HCT116 (cell line): ENCODE data around the gene LETMD1. TPM values are rescaled to one million over a fixed set of nuclear protein-coding genes. Genes with fewer than 3 reads are reported as not detected.

Experiments used
- ATAC-seq: fragments of 200-7000 bp; cut with Tn5 transposase; 2 replicates; pipeline ENCODE4 v1.9.1; 2020; ENCODE audit warnings: mild to moderate bottlenecking, moderate library complexity
- BruUV-seq: library from RNA; stranded (reverse); fragments of 400-500 nt; replicated peaks from 2 replicates; lab custom pipeline; 2021; lab: Mats Ljungman, UMichigan
- CTCF ChIA-PET: fragments of 300-600 bp; sonication (Branson Sonifier 250); formaldehyde crosslinking; loops from one replicate; lab custom pipeline; 2021; ENCODE audit warnings: antibody characterized with exemption; lab: Charles Lee
- POLR2A ChIA-PET: fragments of 300-600, 350-600 bp; sonication (Branson Sonifier 250); formaldehyde crosslinking; loops from one replicate; lab custom pipeline; 2021; ENCODE audit warnings: antibody characterized with exemption; lab: Charles Lee
- RAD21 ChIA-PET, 2 experiments: fragments of 300-600 bp; sonication (Branson Sonifier 250); formaldehyde crosslinking; loops; one replicate each; lab custom pipeline; 2023; ENCODE audit warnings: low total read pairs in 2 of 2; ENCODE audit not compliant: uncharacterized antibody in 2 of 2, unreplicated experiment in 2 of 2, low non-redundant PET in 1 of 2; lab: Charles Lee
- DNase-seq: peaks from one replicate; pipeline ENCODE4 v3.0.0-alpha.2; 2010; ENCODE audit warnings: low read depth, low spot score
- H2AFZ ChIP-seq: fragments of 200-600 bp; shearing (Covaris generic), sonication (generic); 2 replicates; pipeline ENCODE4 v1.6.1; 2017; ENCODE audit warnings: low read depth, mixed run types, mixed read lengths, antibody characterized with exemption, low read length; ENCODE audit not compliant: poor library complexity, severe bottlenecking
- H3K27ac ChIP-seq: 2 replicates; pipeline ENCODE4 v1.5.1; 2012; ENCODE audit warnings: low read depth, low read length
- H3K27me3 ChIP-seq: fragments of 200-600 bp; sonication (generic); 2 replicates; pipeline ENCODE4 v1.6.1; 2016; ENCODE audit warnings: mixed run types, low read length, mixed read lengths; ENCODE audit not compliant: insufficient read depth
- H3K36me3 ChIP-seq, 2 experiments: fragments of 200-500 bp in 1 of 2; fragments of 200-600 bp in 1 of 2; sonication (Bioruptor generic) in 1 of 2; sonication (generic) in 1 of 2; 2 replicates each; pipeline versions ENCODE4 v1.5.1 to v1.6.1; 2014 to 2016; ENCODE audit warnings: low read length in 2 of 2, inconsistent platforms in 1 of 2, mixed read lengths in 1 of 2, mixed run types in 1 of 2; ENCODE audit not compliant: insufficient read depth in 2 of 2, control insufficient read depth in 1 of 2
- H3K4me1 ChIP-seq, 2 experiments: fragments of 200-600 bp in 1 of 2; sonication (generic) in 1 of 2; 2 replicates each; pipeline versions ENCODE4 v1.5.1 to v1.6.1; 2012 to 2017; ENCODE audit warnings: low read length in 2 of 2, inconsistent platforms in 1 of 2, mild to moderate bottlenecking in 1 of 2, mixed read lengths in 1 of 2, mixed run types in 1 of 2, moderate library complexity in 1 of 2; ENCODE audit not compliant: insufficient read depth in 2 of 2, control insufficient read depth in 1 of 2
- H3K4me2 ChIP-seq: fragments of 200-600 bp; sonication (generic); 2 replicates; pipeline ENCODE4 v1.6.1; 2017; ENCODE audit warnings: mixed run types, low read length, mixed read lengths
- H3K4me3 ChIP-seq, 2 experiments: fragments of 200-600 bp in 1 of 2; sonication (generic) in 1 of 2; replicated peaks in 1 of 2; 2 replicates each; pipeline ENCODE4 v1.5.1; 2011 to 2016; ENCODE audit warnings: low read length in 2 of 2, control low read depth in 1 of 2, low read depth in 1 of 2, mild to moderate bottlenecking in 1 of 2, mixed read lengths in 1 of 2, mixed run types in 1 of 2
- H3K79me2 ChIP-seq: fragments of 200-600 bp; sonication (generic); 2 replicates; pipeline ENCODE4 v1.6.1; 2017; ENCODE audit warnings: mild to moderate bottlenecking, mixed run types, low read length, moderate library complexity, mixed read lengths; ENCODE audit not compliant: insufficient read depth
- H3K9ac ChIP-seq: fragments of 200-600 bp; sonication (generic); 2 replicates; pipeline ENCODE4 v1.6.1; 2016; ENCODE audit warnings: low read length, mixed read lengths
- H3K9me2 ChIP-seq: fragments of 200-600 bp; sonication (generic), shearing (Covaris generic); 2 replicates; pipeline ENCODE4 v1.6.1; 2017; ENCODE audit warnings: mixed run types, mild to moderate bottlenecking, moderate library complexity; ENCODE audit not compliant: insufficient read depth
- H3K9me3 ChIP-seq, 2 experiments: fragments of 200-500 bp in 1 of 2; fragments of 200-600 bp in 1 of 2; sonication (Bioruptor generic) in 1 of 2; sonication (generic) in 1 of 2; 2 replicates each; pipeline ENCODE4 v1.6.1; 2014 to 2017; ENCODE audit warnings: low read length in 2 of 2, mixed read lengths in 2 of 2, inconsistent platforms in 1 of 2, low read depth in 1 of 2, mild to moderate bottlenecking in 1 of 2, mixed run types in 1 of 2, moderate library complexity in 1 of 2; ENCODE audit not compliant: control insufficient read depth in 1 of 2, insufficient read depth in 1 of 2
- H4K20me1 ChIP-seq: fragments of 200-600 bp; sonication (generic), shearing (Covaris generic); 2 replicates; pipeline ENCODE4 v1.6.1; 2017; ENCODE audit warnings: mixed run types, mild to moderate bottlenecking, moderate library complexity; ENCODE audit not compliant: insufficient read depth
- ATF3 ChIP-seq: IDR thresholded peaks from 2 replicates; pipeline ENCODE4 v1.6.1; 2012
- CTCF ChIP-seq, 3 experiments: fragments of 200-600 bp in 1 of 3; sonication (generic) in 1 of 3; IDR thresholded peaks in 2 of 3; conservative IDR thresholded peaks in 1 of 3; 2 replicates each; pipeline ENCODE4 v1.5.1; 2012 to 2017; ENCODE audit warnings: low read depth in 2 of 3, low read length in 2 of 3, antibody characterized with exemption in 1 of 3, borderline replicate concordance in 1 of 3, control low read depth in 1 of 3, mild to moderate bottlenecking in 1 of 3, mixed read lengths in 1 of 3, mixed run types in 1 of 3, moderate library complexity in 1 of 3; ENCODE audit not compliant: insufficient read depth in 1 of 3
- EGR1 ChIP-seq: IDR thresholded peaks from 2 replicates; pipeline ENCODE4 v1.6.1; 2012; ENCODE audit warnings: low read depth
- ELF1 ChIP-seq: IDR thresholded peaks from 2 replicates; pipeline ENCODE4 v1.6.1; 2012; ENCODE audit warnings: low read depth, borderline replicate concordance
- EZH2 ChIP-seq: fragments of 200-600 bp; sonication (generic); IDR thresholded peaks from 2 replicates; pipeline ENCODE4 v1.6.1; 2017; ENCODE audit warnings: antibody characterized with exemption, mixed run types
- EZH2phosphoT487 ChIP-seq: fragments of 200-600 bp; IDR thresholded peaks from 2 replicates; pipeline ENCODE4 v1.6.1; 2018; ENCODE audit warnings: antibody characterized with exemption, borderline replicate concordance
- FOSL1 ChIP-seq: IDR thresholded peaks from 2 replicates; pipeline ENCODE4 v1.6.1; 2012; ENCODE audit warnings: low read depth
- JUND ChIP-seq: IDR thresholded peaks from 2 replicates; pipeline ENCODE4 v1.6.1; 2012
- MAX ChIP-seq: IDR thresholded peaks from 2 replicates; pipeline ENCODE4 v1.6.1; 2012
- POLR2AphosphoS5 ChIP-seq: IDR thresholded peaks from 2 replicates; pipeline ENCODE4 v1.6.1; 2011; ENCODE audit warnings: mild to moderate bottlenecking, low read depth, low read length, moderate library complexity
- REST ChIP-seq: IDR thresholded peaks from 2 replicates; pipeline ENCODE4 v1.6.1; 2012; ENCODE audit warnings: low read depth
- SP1 ChIP-seq: IDR thresholded peaks from 2 replicates; pipeline ENCODE4 v1.6.1; 2012; ENCODE audit warnings: low read depth
- SRF ChIP-seq: IDR thresholded peaks from 2 replicates; pipeline ENCODE4 v1.6.1; 2012; ENCODE audit warnings: low read depth
- ZBTB33 ChIP-seq: IDR thresholded peaks from 2 replicates; pipeline ENCODE4 v1.6.1; 2011; ENCODE audit warnings: mild to moderate bottlenecking, low read length, moderate library complexity; ENCODE audit not compliant: insufficient replicate concordance; ENCODE audit errors: extremely low read depth
- ZFX ChIP-seq: fragments of 450-650 bp; IDR thresholded peaks from 2 replicates; pipeline ENCODE4 v1.6.1; 2017
- ZNF274 ChIP-seq: fragments of 200-500 bp; sonication (Bioruptor generic); IDR thresholded peaks from 2 replicates; pipeline ENCODE4 v1.6.1; 2014; ENCODE audit warnings: mild to moderate bottlenecking, low read depth, low read length, inconsistent platforms
- intact Hi-C: fragments of 100-400 bp; cut with micrococcal nuclease; formaldehyde crosslinking; loops from 2 replicates; pipeline ENCODE4 v1.10.0; 2022
- total RNA-seq: library from RNA; stranded (reverse); gene quantifications from one replicate; pipeline ENCODE4 v1.2.1, GENCODE V29; 2021; ENCODE audit not compliant: unreplicated experiment

Gene LETMD1
- total RNA-seq, 1 experiment from 2014 or later = 70.8 TPM

- TF ChIP-seq CTCF (IDR thresholded peaks at IDR 0.05 in 2 of 3, conservative IDR thresholded peaks at IDR 0.05 in 1 of 3; ENCODE audit: borderline replicate concordance in 1 of 3, insufficient read depth in 1 of 3, low read depth in 2 of 3, low read length in 2 of 3) (peak; percentile 53 to 72 (median 60)), EZH2 (no peak), FOSL1 (no peak), MAX (no peak; the same call in 1 of the 2 replicates)
Observed at GRCh38 chr12:51028126-51028812, 19.9 kb upstream of the LETMD1 start (continued).

- DNase-seq (no peak), ATAC-seq (no peak)
- Histone ChIP-seq H3K4me3 (no peak overlapping the region; a peak in 1 of 4 replicates), H4K20me1 (no peaks in the 10 kb centered on the region), H3K4me1 (peaks cover 24 to 57% of the 10 kb centered on the region in 2 experiments), H3K4me2 (peak overlapping the region; percentile 62), H3K27me3 (no peaks in the 10 kb centered on the region), H3K36me3 (no peaks in the 10 kb centered on the region), H3K9me2 (no peaks in the 10 kb centered on the region), H3K9me3 (no peaks in the 10 kb centered on the region), H3K79me2 (peaks cover 23% of the 10 kb centered on the region), H2AFZ (peak overlapping the region; percentile 86), H3K27ac (no peak overlapping the region), H3K9ac (no peak overlapping the region)
- POLR2A ChIA-PET = interaction anchor here (0.6 to 1.5 kb wide), 4 partner anchors 203 to 265 kb away, joined by 3 to 6 read pairs (median 3); partner anchors contain the start of genes ATF1 and DAZAP2
- RAD21 ChIA-PET = interaction anchor here in 1 of 2 experiments (1.5 kb wide), 1 partner anchor 203 kb away, joined by 4 read pairs; no protein-coding TSS in a partner anchor
- CTCF ChIA-PET = interaction anchor here (1.1 to 2.3 kb wide), 7 partner anchors 8 to 264 kb away, joined by 3 to 25 read pairs (median 4); no protein-coding TSS in a partner anchor
- BruUV-seq = no TSS peak
- intact Hi-C loops = loop anchor here (2.0 kb wide), 2 partner anchors 204 to 264 kb away; partner anchors contain the start of gene ATF1
- no peak for TF ChIP-seq EZH2phosphoT487
- TF ChIP-seq ELF1 = no peak
- no peak for TF ChIP-seq MAX
- TF ChIP-seq REST = no peak
- no peak for TF ChIP-seq ZBTB33
- TF ChIP-seq ZNF274 = no peak
- TF ChIP-seq EGR1 = no peak
- no peak for TF ChIP-seq JUND
- TF ChIP-seq SP1 = no peak
- no peak for TF ChIP-seq ZFX
- TF ChIP-seq SRF = no peak
- no peak for TF ChIP-seq ATF3
- TF ChIP-seq POLR2AphosphoS5 = no peak
Observed at GRCh38 chr12:51028813-51029150, 19.3 kb upstream of the LETMD1 start.
